Activated CD4-positive, alpha-beta T cell treated with anti-CD3 and anti-CD28 coated beads for 36 hours (primary cell): Measurements from ENCODE around the gene KRT83. TPM values are rescaled to one million over a fixed set of nuclear protein-coding genes. Genes with fewer than 3 reads are reported as not detected.

Experiments
- ATAC-seq: fragments of 200-7000 bp; cut with Tn5 transposase; one replicate; pipeline ENCODE4 v1.10.0; 2021; ENCODE audit warnings: mild to moderate bottlenecking, moderate library complexity
- CTCF ChIA-PET: fragments of 350-600 bp; sonication (Branson Sonifier 250); formaldehyde crosslinking; loops from one replicate; lab custom pipeline; 2021; ENCODE audit warnings: antibody characterized with exemption; lab: Charles Lee
- POLR2A ChIA-PET: fragments of 350-600 bp; sonication (Branson Sonifier 250); formaldehyde crosslinking; loops from one replicate; lab custom pipeline; 2021; ENCODE audit warnings: antibody characterized with exemption, inconsistent platforms; lab: Charles Lee
- DNase-seq: peaks from one replicate; pipeline ENCODE4 v3.0.0-alpha.2; 2020
- H3K27ac Mint-ChIP-seq: one replicate; pipeline ENCODE4 v1.8.0; 2021; ENCODE audit warnings: mixed read lengths
- H3K27me3 Mint-ChIP-seq: one replicate; pipeline ENCODE4 v1.8.0; 2021; ENCODE audit warnings: mixed read lengths
- H3K36me3 Mint-ChIP-seq: one replicate; pipeline ENCODE4 v1.8.0; 2021; ENCODE audit warnings: low read depth, mixed read lengths
- H3K4me1 Mint-ChIP-seq: one replicate; pipeline ENCODE4 v1.8.0; 2021; ENCODE audit warnings: mixed read lengths
- H3K4me3 Mint-ChIP-seq: one replicate; pipeline ENCODE4 v1.8.0; 2021; ENCODE audit warnings: mild to moderate bottlenecking, moderate library complexity, mixed read lengths
- H3K9me3 Mint-ChIP-seq: one replicate; pipeline ENCODE4 v1.8.0; 2021; ENCODE audit warnings: low read depth, mixed read lengths
- intact Hi-C, 2 experiments: fragments of 100-400 bp; cut with DNase I in 1 of 2; cut with micrococcal nuclease in 1 of 2; formaldehyde crosslinking; loops; one replicate each; pipeline versions ENCODE4 v1.14.2 to v1.15.1; 2022 to 2024; cut with DNase I, micrococcal nuclease
- total RNA-seq, 2 experiments: library from RNA; stranded (reverse); gene quantifications; one replicate each; pipeline ENCODE4 v1.2.3, GENCODE V29; 2021

Gene KRT83
- total RNA-seq, 2 experiments from 2014 or later, result not detected

DNA sequence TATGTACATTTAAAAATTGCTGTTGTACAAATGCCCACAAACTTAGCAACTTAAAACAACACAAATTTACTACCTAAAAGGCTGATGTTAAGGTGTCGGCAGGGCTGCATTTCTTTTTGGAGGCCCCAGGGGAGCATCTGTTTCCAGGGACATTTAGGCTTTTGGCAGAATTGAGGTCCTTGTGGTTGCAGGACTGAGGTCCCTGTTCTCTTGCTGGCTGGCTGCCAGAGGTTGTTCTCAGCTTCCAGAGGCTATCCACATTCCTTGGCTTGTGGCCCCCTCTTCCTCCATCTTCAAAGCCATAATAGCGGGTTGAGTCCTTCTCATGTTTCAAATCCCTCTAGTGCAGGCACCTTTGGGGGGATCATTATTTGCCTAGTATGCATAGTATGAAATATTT is 22.4 kb upstream of the KRT83 start:
- no peaks in the 10 kb centered on the region for H3K36me3 Mint-ChIP-seq
- intact Hi-C loops, result no loop called here
- H3K27ac Mint-ChIP-seq, result no peak overlapping the region
- H3K4me3 Mint-ChIP-seq, result no peak overlapping the region
- no peaks in the 10 kb centered on the region for H3K9me3 Mint-ChIP-seq
- DNase-seq (no peak), ATAC-seq (no peak)
- peaks cover 11% of the 10 kb centered on the region for H3K27me3 Mint-ChIP-seq
- POLR2A ChIA-PET, result no interaction called here
- CTCF ChIA-PET, result interaction anchor here (0.6 to 1.2 kb wide), 2 partner anchors 83 to 151 kb away, joined by 3 read pairs; no protein-coding TSS in a partner anchor
- H3K4me1 Mint-ChIP-seq, result no peaks in the 10 kb centered on the region

DNA sequence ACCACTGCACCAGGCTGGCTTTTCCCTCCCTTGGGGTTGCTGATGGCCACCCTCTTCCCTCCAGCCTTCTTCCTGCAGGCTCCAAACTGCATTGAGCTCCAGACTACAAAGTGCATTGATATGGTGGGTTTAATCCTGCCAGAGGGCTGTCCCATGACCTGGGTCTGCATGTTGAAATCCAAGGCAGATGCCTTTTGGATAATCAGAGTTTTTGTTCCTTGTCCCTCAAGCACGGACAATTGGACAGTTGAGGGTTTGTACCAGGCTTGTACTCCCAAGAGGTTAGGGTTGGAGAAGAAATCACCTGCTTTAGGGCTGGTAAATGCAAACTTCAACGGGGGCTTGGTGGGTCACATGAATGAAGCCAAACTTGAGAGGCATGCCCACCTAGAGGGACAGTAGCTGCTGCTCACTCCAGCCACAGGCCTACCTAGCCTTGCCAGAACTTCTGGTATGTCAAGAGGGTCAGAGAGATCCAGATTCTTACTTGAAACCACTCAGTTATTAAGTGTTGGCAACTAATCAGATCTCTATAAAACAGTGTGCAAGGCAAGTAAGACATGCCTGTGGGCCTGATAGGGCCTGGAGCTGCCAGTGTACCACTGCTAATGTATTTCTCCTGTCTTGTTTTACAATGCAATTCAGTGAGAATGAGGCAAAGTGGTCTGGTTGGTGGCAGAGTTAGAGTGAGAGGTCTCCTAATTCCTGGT is 21.7 kb upstream of the KRT83 start:
- Mint-ChIP-seq H3K27ac (no peak overlapping the region), H3K36me3 (no peaks in the 10 kb centered on the region), H3K9me3 (no peaks in the 10 kb centered on the region), H3K4me1 (no peaks in the 10 kb centered on the region), H3K4me3 (no peak overlapping the region), H3K27me3 (peaks cover 8% of the 10 kb centered on the region)
- CTCF ChIA-PET, result interaction anchor here (0.6 to 1.2 kb wide), 4 partner anchors 18 to 188 kb away, joined by 3 read pairs; no protein-coding TSS in a partner anchor
- intact Hi-C loops, result no loop called here
- DNase-seq (no peak), ATAC-seq (no peak)
- POLR2A ChIA-PET, result no interaction called here

- Mint-ChIP-seq H3K9me3 (peaks cover 3% of the 10 kb centered on the region), H3K4me3 (no peak overlapping the region), H3K27me3 (peaks cover 10% of the 10 kb centered on the region), H3K4me1 (peaks cover 8% of the 10 kb centered on the region), H3K27ac (no peak overlapping the region), H3K36me3 (no peaks in the 10 kb centered on the region)
- CTCF ChIA-PET, result interaction anchor here (3.6 kb wide), 1 partner anchor 13 kb away, joined by 17 read pairs; no protein-coding TSS in a partner anchor
- no peak for DNase-seq
- no peak for ATAC-seq
- intact Hi-C loops, result no loop called here
- POLR2A ChIA-PET, result no interaction called here
These were observed 19.9 kb upstream of the KRT83 start for GRCh38 chr12:52341066-52341580.

GRCh38 chr12:52338241-52338960 is 17.2 kb upstream of the KRT83 start:
- Mint-ChIP-seq H3K36me3 (no peaks in the 10 kb centered on the region), H3K27ac (no peak overlapping the region), H3K4me1 (peaks cover 8% of the 10 kb centered on the region), H3K4me3 (no peak overlapping the region), H3K27me3 (peaks cover 15% of the 10 kb centered on the region), H3K9me3 (peaks cover 3% of the 10 kb centered on the region)
- ChIA-PET CTCF (interaction anchor here (3.6 kb wide), 1 partner anchor 10 kb away, joined by 17 read pairs; no protein-coding TSS in a partner anchor), POLR2A (no interaction called here)
- intact Hi-C loops, result no loop called here
- DNase-seq (no peak), ATAC-seq (no peak)

DNA sequence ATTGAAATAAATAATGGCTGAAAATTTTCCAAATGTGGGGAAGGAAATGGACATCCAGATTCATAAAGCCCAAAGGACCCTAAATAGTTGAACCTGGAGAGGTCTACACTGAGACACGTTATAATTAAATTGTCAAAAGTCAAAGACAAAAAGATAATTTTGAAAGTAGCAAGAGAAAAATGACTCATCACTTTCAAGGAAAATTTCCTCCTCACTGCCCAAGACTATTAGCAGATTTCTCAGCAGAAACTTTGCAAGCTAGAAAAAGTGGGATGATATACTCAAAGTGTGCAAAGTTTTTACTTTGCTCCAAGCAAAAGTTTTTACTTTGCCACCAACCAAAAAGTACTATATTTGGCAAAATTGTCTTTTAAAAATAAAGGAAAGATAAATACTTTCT is 15.9 kb upstream of the KRT83 start:
- CTCF ChIA-PET, result interaction anchor here (0.6 to 1.2 kb wide), 4 partner anchors 15 to 279 kb away, joined by 3 to 4 read pairs (median 3); no protein-coding TSS in a partner anchor
- no peak for ATAC-seq
- no peak for DNase-seq
- peaks cover 8% of the 10 kb centered on the region for H3K4me1 Mint-ChIP-seq
- H3K4me3 Mint-ChIP-seq, result no peak overlapping the region
- POLR2A ChIA-PET, result no interaction called here
- H3K27ac Mint-ChIP-seq, result no peak overlapping the region
- peaks cover 15% of the 10 kb centered on the region for H3K27me3 Mint-ChIP-seq
- intact Hi-C loops, result no loop called here
- peaks cover 3% of the 10 kb centered on the region for H3K9me3 Mint-ChIP-seq
- H3K36me3 Mint-ChIP-seq, result no peaks in the 10 kb centered on the region

GRCh38 chr12:52336641-52337040 is 15.4 kb upstream of the KRT83 start:
- Mint-ChIP-seq H3K4me3 (no peak overlapping the region), H3K36me3 (no peaks in the 10 kb centered on the region), H3K27ac (no peak overlapping the region), H3K4me1 (peaks cover 8% of the 10 kb centered on the region), H3K9me3 (peaks cover 3% of the 10 kb centered on the region), H3K27me3 (peaks cover 15% of the 10 kb centered on the region)
- ATAC-seq (no peak), DNase-seq (no peak)
- POLR2A ChIA-PET, result no interaction called here
- CTCF ChIA-PET, result interaction anchor here (0.6 to 1.2 kb wide), 4 partner anchors 15 to 280 kb away, joined by 3 to 4 read pairs (median 3); no protein-coding TSS in a partner anchor
- intact Hi-C loops, result no loop called here

DNA sequence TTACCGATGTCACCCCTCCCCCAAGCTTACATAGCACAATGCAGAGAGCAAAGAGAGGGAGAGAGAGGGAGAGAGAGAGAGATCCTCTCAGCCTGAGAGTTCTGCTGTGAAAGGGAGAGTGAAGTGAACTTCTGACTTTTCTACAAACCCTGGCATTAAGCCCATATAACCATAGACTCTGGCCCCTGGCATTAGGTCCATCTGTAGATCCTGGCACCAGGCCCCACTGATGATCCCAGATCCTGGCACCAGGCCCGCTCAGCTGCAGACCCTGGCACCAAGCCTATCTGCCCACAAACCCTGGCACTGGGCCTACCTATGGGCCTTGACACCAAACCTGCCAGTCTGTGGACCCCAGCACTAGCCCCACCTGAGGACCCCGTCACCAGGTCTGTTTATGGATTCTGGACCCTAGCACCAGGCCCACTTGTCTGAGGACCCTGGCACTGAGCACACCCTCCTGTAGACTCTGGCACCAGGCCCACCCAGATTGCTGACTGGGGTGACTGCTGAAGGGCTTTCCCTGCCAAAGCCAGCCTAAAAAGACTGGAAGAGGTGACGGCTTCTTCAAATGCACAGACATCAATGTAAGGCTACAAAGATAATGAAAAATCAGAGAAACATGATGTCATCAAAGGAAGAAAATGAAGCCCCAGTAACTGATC is 14.5 kb upstream of the KRT83 start:
- no peak for ATAC-seq
- CTCF ChIA-PET, result interaction anchor here (0.7 kb wide), 1 partner anchor 1414 kb away, joined by 3 read pairs; no protein-coding TSS in a partner anchor

DNA sequence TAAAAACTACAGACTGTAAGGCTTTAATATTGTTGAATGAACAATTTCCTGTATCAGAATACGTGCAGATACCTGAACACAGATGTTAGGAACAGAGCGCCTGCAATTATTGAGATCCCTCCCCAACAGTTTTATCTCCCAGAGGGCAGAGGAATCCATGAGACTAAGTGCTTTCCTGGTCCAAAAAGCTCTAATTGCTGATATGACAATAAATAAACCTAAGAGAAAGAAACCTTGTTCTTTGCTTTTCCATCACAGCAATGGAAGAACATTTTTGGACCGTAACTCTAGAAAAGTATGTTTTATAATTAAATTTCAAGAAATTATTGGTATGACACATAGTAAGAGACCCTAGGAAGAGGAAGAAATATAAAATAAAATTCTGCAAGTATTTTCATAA is 13.0 kb upstream of the KRT83 start:
- H3K36me3 Mint-ChIP-seq, result no peaks in the 10 kb centered on the region
- ChIA-PET CTCF (no interaction called here), POLR2A (no interaction called here)
- no peak for DNase-seq
- no peak overlapping the region for H3K4me3 Mint-ChIP-seq
- peaks cover 8% of the 10 kb centered on the region for H3K4me1 Mint-ChIP-seq
- H3K27ac Mint-ChIP-seq, result no peak overlapping the region
- ATAC-seq, result no peak
- intact Hi-C loops, result no loop called here
- peaks cover 15% of the 10 kb centered on the region for H3K27me3 Mint-ChIP-seq
- peaks cover 3% of the 10 kb centered on the region for H3K9me3 Mint-ChIP-seq

More for the DNA sequence above, 14.5 kb upstream of the KRT83 start:
- Mint-ChIP-seq H3K4me3 (no peak overlapping the region), H3K36me3 (no peaks in the 10 kb centered on the region), H3K9me3 (peaks cover 3% of the 10 kb centered on the region), H3K27ac (no peak overlapping the region), H3K27me3 (peaks cover 15% of the 10 kb centered on the region), H3K4me1 (peaks cover 8% of the 10 kb centered on the region)
- DNase-seq, result no peak
- intact Hi-C loops, result no loop called here
- POLR2A ChIA-PET, result interaction anchor here (1.0 kb wide), 1 partner anchor 16 kb away, joined by 3 read pairs; no protein-coding TSS in a partner anchor

- DNase-seq (no peak), ATAC-seq (no peak)
- Mint-ChIP-seq H3K4me3 (no peak overlapping the region), H3K4me1 (peaks cover 8% of the 10 kb centered on the region), H3K9me3 (peaks cover 3% of the 10 kb centered on the region), H3K36me3 (no peaks in the 10 kb centered on the region), H3K27me3 (peaks cover 10% of the 10 kb centered on the region), H3K27ac (no peak overlapping the region)
- POLR2A ChIA-PET, result no interaction called here
- CTCF ChIA-PET, result interaction anchor here (1.1 kb wide), 1 partner anchor 54 kb away, joined by 3 read pairs; no protein-coding TSS in a partner anchor
- intact Hi-C loops, result no loop called here
These were observed 12.1 kb upstream of the KRT83 start for GRCh38 chr12:52333321-52333720.

DNA sequence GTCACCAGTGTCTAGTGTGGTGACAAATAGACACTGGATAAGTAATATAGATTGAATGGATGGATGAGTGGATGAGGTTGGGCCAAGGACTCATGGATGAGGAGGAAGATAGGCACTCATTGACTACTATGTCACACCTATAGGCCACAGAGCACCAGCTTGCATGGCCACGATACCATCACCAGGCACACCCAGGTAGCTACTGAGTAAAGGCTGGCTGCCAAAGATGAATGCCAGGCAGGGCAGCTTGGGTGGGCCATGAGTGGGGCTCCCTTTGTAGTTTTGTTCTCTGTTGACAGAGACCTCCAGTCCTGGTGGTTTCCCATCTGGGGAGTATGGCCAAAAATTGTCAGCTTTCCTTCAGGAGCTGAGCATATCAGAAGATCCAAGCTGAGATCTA is 11.2 kb upstream of the KRT83 start:
- no peak for ATAC-seq

GRCh38 chr12:52331833-52332232 is 10.6 kb upstream of the KRT83 start:
- ChIA-PET POLR2A (no interaction called here), CTCF (interaction anchor here (0.8 to 1.9 kb wide), 2 partner anchors 23 to 53 kb away, joined by 4 to 9 read pairs; no protein-coding TSS in a partner anchor)
- H3K4me3 Mint-ChIP-seq, result no peak overlapping the region
- H3K9me3 Mint-ChIP-seq, result peaks cover 3% of the 10 kb centered on the region
- ATAC-seq (no peak), DNase-seq (no peak)
- intact Hi-C loops, result no loop called here
- no peaks in the 10 kb centered on the region for H3K36me3 Mint-ChIP-seq
- peaks cover 16% of the 10 kb centered on the region for H3K4me1 Mint-ChIP-seq
- peaks cover 10% of the 10 kb centered on the region for H3K27me3 Mint-ChIP-seq
- no peak overlapping the region for H3K27ac Mint-ChIP-seq

More for the DNA sequence above, 11.2 kb upstream of the KRT83 start:
- ChIA-PET POLR2A (no interaction called here), CTCF (interaction anchor here (0.7 to 1.1 kb wide), 2 partner anchors 53 to 103 kb away, joined by 3 read pairs; no protein-coding TSS in a partner anchor)
- intact Hi-C loops, result no loop called here
- no peak for DNase-seq
- Mint-ChIP-seq H3K27ac (no peak overlapping the region), H3K4me3 (no peak overlapping the region), H3K36me3 (no peaks in the 10 kb centered on the region), H3K27me3 (peaks cover 10% of the 10 kb centered on the region), H3K9me3 (peaks cover 3% of the 10 kb centered on the region), H3K4me1 (peaks cover 14% of the 10 kb centered on the region)
